ENCODE results near the gene ADGRE3. TPM values are rescaled to one million over a fixed set of nuclear protein-coding genes. Genes with fewer than 3 reads are reported as not detected.
"Not testable (repeated sequence)": the region's sequence is repeated elsewhere in the genome, so short reads cannot be mapped to it uniquely, and the experiment has no call there.

Gene ADGRE3
- total RNA-seq, 1 experiment from 2014 or later, result not detected

DNA sequence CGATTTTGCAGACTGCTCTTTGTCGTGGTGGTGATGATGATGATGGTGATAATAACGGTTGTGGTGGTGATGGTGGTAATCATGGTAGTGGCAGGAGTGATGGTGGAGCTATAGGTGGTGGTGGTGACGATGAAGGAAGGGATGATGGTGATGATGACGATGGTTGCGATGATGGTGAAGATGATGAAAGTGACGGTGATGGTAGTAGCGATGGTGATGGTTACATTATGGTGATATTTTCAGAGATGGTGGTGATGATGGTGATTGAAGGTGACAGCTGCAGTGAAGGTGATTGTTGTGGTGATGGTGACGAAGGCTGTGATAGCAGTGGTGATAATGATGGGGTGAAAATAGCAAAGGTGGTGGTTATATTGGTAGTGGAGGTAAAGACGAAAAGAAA lies 2.1 kb upstream of the ADGRE3 start:
- in situ Hi-C loops (cut with HindIII; ENCODE audit: low pct_unique_long_range_greater_than_20kb, low sequenced_read_pairs), result no loop called here
- no peak for DNase-seq (ENCODE audit: low read depth)

DNA sequence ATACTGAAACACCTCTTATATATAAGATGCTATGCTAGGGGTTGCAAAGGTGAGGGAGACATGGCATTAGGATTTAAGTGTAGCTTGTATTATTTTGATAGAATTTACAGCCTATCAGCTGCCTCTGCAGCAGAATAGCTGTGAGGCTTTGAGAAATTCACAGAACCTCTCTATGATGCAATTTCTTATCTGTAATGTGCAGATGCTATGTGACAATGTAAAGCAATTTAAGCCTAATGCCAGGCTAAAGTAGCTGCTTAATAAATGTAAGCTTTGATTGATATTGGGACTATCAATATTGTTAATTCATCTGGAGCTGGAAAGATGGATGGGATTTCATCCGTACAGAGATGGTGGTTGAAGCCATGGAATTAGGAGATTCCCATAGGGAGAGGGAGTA lies 1.6 kb downstream of the ADGRE3 start:
- DNase-seq (ENCODE audit: low read depth), result no peak
- in situ Hi-C loops (cut with HindIII; ENCODE audit: low pct_unique_long_range_greater_than_20kb, low sequenced_read_pairs), result no loop called here

DNA sequence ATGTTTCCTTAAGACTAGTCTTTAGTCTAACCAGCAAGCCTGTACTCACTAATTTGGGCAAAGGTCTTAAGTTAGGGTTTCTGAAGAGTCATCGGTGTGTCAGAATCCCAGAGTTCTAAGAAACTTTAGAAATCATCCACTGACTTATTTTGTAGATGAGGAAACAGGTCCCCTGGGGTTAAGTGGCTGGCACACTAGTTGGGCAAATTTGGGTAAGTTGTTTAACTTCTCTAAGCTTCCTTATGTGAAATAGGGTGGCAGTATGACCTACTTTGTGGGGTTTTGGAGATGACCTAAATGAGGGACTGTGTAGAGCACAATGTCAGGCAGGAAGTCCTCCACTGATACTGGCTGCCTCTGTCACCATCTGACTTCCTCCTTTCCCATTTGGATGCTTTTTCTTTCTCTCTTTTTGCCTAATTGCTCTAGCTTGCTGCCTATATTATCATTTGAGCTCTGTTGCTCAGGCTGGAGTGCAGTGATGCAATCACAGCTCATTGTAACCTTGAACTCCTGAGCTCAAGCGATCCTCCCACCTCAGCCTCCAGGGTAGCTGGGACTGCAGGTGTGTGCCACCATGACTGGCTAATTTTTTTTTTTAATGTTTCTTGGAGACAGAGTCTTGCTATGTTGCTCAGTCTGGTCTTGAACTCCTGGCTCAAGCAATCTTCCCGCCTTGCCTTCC lies 2.3 kb downstream of the ADGRE3 start:
- in situ Hi-C loops (cut with HindIII; ENCODE audit: low pct_unique_long_range_greater_than_20kb, low sequenced_read_pairs), result no loop called here
- DNase-seq (ENCODE audit: low read depth), result no peak

DNA sequence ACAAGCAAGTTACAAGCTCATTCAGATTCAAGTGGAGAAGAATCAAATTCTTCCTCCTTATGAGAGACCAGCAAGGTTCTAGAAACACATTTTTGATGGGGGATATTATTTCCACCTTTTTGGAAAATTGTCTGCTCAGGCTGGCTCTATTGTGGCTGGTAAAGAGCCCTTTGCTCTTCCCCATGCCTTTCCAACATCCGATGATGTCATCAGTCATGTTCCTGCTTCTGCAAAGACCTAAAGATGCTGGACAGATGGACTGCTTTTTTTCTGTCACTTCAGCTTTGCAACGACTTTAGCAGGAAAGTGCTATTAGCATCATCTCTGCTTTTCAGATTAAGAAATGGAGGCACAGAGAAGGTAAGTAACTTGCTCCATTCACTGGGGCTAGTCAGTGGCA lies 4.2 kb downstream of the ADGRE3 start:
- in situ Hi-C loops (cut with HindIII; ENCODE audit: low pct_unique_long_range_greater_than_20kb, low sequenced_read_pairs), result no loop called here

DNA sequence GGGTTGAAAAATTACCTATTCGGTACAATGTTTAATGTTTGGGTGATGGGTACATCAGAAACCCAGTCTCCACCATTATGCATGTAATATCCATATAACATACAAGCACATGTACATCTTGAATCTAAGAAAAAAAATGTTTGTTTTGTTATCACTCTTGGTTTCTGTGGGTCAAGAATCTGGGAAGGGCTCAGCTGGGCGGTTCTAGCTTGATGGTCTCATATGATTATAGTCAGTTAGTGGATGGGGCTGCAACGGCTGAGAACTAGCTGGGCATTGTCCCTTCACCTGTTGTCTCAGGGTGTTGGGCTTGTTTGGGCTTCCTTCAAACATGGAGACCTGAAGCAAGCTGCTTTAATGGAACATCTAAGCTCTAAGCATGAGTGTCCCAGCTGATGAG lies 4.7 kb downstream of the ADGRE3 start:
- DNase-seq (ENCODE audit: low read depth), result no peak
- in situ Hi-C loops (cut with HindIII; ENCODE audit: low pct_unique_long_range_greater_than_20kb, low sequenced_read_pairs), result no loop called here

More for the DNA sequence above, 4.2 kb downstream of the ADGRE3 start:
- no peak for DNase-seq (ENCODE audit: low read depth)

DNA sequence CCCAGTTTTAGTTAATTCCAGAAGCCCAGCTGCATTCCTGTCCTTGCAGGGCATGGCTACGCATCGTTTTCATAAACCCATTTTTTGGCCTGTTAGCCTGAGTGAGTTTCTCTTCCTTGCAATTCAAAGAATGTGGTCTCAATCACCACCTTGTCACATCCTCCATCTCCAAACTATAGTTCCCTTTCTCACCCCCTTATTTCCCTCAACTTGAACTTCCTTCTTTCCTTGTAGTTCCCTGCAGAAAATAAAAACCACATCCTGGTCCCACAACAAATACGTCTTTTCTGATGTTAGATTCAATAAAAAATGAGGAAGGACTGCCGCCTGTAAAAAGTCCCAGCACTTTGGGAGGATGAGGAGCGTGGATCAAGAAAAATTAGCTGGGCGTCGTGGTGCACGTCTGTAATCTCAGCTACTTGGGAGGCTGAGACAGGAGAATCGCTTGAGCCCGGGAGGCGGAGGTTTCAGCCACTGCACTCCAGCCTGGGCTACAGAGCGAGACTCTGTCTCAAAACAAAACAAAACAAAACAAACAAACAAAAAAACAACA lies 13.2 kb downstream of the ADGRE3 start:
- in situ Hi-C loops (cut with HindIII; ENCODE audit: low pct_unique_long_range_greater_than_20kb, low sequenced_read_pairs), result no loop called here
- no peak for DNase-seq (ENCODE audit: low read depth)

DNA sequence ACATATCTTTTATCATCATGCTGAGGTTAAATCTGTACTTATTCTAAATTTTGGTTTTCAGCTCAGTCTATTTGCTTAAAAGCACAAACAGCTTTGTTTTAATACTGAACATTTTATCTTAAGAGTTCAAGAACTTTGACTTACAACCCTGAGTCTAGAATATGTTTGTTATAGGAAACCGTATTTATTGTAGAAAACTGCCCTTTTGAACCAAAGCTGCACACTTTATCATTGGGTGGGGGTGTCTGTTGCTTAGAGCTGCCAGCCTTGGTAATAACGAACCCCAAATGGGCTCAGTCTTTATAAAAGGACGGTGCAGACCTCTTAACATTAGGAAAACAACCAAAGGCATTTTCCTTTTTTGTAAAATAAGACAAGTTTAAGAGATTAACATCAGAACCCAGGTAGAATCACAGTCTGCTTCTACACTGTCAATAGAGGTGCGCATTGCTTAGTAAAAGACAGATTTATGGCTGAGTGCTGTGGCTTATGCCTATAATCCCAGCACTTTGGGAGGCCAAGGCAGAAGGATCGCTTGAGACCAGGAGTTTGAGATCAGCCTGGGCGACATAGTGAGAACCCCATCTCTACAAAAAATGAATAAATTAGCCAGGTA lies 14.7 kb downstream of the ADGRE3 start:
- DNase-seq (ENCODE audit: low read depth), result no peak
- in situ Hi-C loops (cut with HindIII; ENCODE audit: low pct_unique_long_range_greater_than_20kb, low sequenced_read_pairs), result no loop called here

DNA sequence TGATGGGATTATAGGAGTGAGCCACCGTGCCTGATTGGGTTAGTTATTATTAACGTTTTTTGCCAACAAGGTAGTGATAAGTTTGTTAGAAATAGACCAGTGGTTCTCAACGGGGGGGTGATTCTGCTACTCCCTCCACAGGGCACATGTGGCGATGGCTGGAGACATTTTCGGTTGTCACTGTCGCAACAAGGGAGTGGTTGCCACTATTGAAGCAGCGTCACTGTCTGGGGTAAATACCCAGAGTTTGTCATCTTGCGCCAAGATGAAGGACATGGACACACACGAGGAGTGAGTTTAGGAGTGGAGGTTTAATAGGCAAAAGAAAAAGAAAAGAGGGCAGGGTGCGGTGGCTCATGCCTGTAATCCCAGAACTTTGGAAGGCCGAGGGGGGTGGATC lies 18.9 kb downstream of the ADGRE3 start:
- in situ Hi-C loops (cut with HindIII; ENCODE audit: low pct_unique_long_range_greater_than_20kb, low sequenced_read_pairs), result no loop called here
- DNase-seq (ENCODE audit: low read depth), result no peak

DNA sequence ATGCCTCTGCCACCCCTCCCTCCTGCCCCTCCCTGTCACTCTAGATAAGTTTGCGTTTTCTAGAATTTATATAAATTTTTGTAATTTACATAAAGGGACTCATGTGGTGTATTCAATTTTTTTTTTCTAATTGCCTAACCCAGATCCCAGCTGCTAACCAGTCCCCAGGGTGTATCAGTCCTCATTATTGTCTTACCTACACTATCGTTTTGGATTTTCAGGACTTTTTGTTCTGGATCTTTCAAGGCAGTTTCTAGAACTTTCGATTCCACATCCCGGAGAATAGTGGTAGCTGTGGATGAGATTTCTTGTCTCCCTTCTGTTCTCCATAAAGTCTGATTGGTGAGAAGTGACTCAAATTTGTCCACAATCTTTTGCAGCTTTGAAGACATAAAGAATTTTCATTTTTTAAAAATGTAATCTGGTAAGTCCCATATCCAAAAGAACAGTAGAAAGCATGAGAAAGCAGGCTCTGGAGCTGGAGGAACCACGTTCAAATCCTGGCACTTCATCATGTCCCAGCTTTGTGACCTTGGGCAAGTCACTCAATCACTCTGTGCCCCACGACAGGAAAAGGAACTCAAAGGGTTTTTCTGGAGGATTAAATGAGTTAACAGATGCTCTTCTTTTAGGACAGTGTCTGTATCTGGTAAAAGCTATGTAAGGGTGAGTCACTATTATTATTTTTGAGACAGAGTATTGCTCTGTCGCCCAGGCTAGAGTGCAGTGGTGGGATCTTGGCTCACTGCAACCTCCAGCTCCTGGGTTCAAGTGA lies 19.7 kb downstream of the ADGRE3 start:
- in situ Hi-C loops (cut with HindIII; ENCODE audit: low pct_unique_long_range_greater_than_20kb, low sequenced_read_pairs), result no loop called here

DNA sequence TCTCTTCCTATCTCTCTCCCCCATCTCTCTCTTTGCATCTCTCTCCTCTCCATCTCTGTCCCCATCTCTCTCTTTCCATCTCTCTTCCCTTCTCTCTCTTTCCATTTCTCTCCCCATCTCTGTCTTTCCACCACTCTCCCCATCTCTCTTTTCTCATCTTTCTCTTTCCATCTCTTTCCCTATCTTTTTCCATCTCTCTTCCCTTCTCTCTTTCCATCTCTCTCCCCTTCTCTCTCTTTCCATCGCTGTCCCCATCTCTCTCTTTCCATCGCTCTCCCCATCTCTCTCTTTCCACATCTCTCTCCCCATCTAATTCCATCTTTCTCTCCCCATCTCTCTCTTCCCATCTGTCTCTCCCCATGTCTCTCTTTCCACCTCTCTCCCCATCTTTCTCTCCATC lies 24.5 kb downstream of the ADGRE3 start:
- DNase-seq (ENCODE audit: low read depth), result no peak
- in situ Hi-C loops (cut with HindIII; ENCODE audit: low pct_unique_long_range_greater_than_20kb, low sequenced_read_pairs), result no loop called here

More for the DNA sequence above, 19.7 kb downstream of the ADGRE3 start:
- DNase-seq (ENCODE audit: low read depth), result no peak

DNA sequence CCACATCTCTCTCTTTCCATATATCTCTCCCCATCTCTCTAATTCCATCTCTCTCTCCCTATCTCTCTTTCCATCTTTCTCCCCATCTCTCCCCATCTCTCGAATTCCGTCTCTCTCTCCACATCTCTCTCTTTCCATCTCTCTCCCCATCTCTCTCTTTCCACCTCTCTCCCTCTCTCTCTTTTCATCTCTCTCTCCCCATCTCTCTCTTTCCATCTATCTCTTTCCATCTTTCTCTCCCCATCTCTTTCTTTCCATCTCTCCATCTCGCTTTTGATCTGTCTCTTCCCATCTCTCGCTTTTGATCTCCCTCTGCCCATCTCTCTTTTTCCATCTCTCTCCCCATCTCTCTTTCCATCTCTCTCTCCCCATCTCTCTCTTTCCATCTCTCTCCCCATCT lies 25.6 kb downstream of the ADGRE3 start:
- no peak for DNase-seq (ENCODE audit: low read depth)
- in situ Hi-C loops (cut with HindIII; ENCODE audit: low pct_unique_long_range_greater_than_20kb, low sequenced_read_pairs), result no loop called here

DNA sequence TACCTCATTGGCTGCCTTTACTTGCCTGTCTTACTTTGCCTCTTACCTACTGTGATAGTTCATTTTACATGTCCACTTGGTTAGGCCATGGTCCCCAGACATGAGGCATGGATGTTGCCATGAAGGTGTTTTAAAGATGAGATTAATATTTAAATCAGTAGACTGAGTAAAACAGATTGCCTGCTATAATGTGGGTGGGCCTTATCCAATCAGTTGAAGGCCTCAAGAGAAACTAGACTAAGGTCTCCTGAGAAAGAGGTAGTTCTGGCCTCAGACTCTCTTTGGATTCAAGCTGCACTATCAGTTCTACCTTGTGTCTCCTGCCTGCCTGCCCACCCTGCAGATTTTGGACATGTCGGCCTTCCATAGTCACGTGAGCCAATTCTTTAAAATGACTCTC lies 26.1 kb downstream of the ADGRE3 start:
- DNase-seq (ENCODE audit: low read depth), result no peak
- in situ Hi-C loops (cut with HindIII; ENCODE audit: low pct_unique_long_range_greater_than_20kb, low sequenced_read_pairs), result no loop called here

DNA sequence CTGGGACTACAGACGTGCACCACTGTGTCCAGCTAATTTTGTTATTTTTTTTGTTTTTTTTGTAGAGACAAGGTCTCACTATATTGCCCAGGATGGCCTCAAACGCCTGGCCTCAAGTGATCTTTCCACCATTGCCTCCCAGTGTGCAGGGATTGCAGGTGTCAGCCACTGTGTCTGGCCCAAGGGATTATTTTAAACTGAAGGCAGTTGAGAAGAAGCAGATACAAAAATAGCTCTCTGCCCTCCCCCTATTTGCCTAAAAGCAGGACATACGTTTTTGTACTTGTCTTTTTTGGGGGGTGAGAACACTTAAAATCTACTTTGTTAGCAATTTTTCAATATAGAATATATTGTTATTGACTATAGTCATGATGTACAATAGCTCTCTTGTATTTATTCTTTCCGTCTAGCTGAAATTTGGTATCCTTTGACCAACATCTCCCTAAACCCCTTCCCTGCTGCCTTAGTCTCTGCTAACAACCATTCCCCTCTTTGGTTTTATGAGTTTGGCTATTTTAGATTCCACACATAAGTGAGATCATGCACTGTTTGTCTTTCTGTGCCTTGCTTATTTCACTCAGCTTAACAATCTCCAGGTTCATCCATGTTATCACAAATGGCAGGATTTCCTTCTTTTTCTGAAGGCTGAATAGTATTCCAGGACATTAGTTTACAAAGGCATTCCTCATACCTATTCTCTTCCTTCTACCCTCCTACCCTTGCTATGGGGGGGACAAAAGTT lies 34.9 kb downstream of the ADGRE3 start:
- in situ Hi-C loops (cut with HindIII; ENCODE audit: low pct_unique_long_range_greater_than_20kb, low sequenced_read_pairs), result no loop called here
- DNase-seq (ENCODE audit: low read depth), result no peak

DNA sequence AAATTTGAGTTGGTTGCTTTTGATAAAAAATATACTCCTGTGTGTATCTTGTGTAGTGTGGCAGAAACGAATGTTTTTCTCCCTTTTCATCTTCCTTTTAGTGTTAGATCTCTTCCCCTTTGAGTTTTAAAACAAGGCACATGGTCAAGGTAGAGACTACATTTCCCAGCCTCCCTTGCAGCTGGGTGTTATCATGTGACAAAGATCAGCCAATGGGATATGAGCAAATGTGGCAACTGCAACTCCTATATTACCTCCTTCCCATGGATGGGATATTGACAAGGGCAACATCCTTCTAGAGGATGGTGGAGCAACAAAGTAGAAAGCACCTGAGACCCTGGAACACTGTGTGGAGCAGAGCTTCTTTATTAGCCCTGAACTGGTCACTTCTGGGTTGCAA lies 42.4 kb downstream of the ADGRE3 start:
- in situ Hi-C loops (cut with HindIII; ENCODE audit: low pct_unique_long_range_greater_than_20kb, low sequenced_read_pairs), result no loop called here
- DNase-seq (ENCODE audit: low read depth), result peak; percentile 26

DNA sequence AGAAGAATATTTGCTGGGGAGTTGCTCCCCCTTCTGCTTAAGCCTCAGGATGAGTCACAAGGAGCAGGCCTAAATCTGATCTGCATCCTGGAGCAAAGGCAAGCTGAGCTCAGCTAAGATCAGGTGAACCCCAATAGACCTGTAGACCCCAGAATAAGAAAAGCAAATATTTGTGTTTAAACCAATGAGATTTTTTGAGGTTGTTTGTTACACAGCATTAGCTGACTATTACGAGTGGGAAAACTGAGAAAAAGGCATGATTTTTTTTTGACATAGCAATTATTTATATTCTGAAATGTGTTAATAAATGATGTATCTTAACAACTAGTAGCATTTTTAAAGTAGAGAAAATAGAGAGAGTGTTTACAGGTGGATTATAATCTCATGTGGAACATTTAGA lies 45.1 kb downstream of the ADGRE3 start:
- DNase-seq (ENCODE audit: low read depth), result no peak
- in situ Hi-C loops (cut with HindIII; ENCODE audit: low pct_unique_long_range_greater_than_20kb, low sequenced_read_pairs), result no loop called here

DNA sequence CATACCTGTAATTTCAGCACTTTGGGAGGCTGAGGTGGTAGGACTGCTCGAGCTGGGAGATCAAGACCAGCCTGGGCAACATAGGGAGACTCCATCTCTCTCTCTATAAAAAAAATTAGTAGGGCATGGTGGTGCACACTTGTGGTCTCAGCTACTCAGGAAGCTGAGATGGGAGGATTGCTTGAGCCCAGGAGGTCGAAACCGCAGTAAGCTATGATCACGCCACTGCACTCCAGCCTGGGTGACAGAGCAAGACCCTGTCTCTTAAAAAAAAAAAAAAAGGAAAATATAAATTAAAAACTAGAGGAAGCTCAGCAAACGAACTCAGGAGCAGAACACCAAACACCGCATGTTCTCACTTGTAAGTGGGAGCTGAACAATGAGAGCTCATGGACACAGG lies 50.2 kb downstream of the ADGRE3 start:
- in situ Hi-C loops (cut with HindIII; ENCODE audit: low pct_unique_long_range_greater_than_20kb, low sequenced_read_pairs); DNase-seq (ENCODE audit: low read depth): not testable (repeated sequence)

DNA sequence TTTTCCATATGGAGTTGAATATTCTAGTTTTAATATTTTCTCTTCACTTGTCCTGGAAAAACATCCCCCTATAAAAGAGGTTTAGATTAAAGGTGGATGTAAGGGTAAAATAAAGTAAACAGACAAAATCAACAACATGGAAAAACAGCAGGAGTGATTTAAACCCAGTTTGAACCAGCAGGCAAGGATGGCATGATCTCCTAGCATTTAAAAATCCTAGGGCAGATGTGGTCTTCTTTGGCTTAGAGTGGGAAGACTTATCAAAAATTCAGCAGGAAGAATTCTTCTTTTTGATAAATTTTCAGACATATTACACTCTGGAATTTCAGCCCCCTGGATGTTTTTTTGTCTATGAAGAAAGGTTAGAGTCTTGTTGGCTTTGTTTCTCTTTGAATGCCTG lies 55.2 kb downstream of the ADGRE3 start:
- in situ Hi-C loops (cut with HindIII; ENCODE audit: low pct_unique_long_range_greater_than_20kb, low sequenced_read_pairs), result no loop called here
- DNase-seq (ENCODE audit: low read depth), result no peak

DNA sequence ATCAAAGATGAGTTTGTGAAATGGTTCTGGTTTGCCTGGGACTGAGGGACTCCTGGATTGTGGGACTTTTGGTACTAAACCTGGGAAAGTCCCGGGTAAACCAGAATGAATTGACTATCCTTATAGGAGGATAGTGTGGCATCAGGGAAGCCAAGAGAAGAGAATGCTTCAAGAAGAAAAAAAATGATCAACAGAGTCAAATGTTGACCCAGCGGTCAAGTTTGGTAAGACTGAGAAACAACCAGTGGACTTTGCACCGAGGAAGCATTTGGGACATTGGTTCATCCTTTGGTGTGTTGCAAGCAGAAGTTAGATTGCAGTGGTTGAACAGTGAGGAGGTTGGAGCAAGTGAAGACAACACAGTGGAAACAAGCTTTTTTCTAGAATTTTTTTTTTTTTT lies 58.2 kb downstream of the ADGRE3 start:
- no peak for DNase-seq (ENCODE audit: low read depth)
- in situ Hi-C loops (cut with HindIII; ENCODE audit: low pct_unique_long_range_greater_than_20kb, low sequenced_read_pairs), result no loop called here

DNA sequence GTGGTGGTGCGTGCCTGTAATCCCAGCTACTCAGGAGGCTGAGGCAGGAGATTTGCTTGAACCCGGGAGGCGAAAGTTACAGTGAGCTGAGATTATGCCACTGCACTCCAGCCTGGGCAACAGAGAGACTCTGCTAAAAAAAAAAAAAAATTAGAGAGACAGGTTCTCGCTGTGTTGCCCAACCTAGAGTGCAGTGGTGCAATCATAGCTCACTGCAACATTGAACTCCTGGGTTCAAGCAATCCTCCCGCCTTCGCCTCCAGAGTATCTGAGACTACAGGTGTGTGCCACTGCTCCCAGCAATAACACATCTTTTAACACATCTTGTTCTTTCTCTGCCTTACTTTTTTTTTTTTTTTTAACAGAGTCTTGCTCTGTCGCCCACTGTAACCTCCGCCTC lies 59.0 kb downstream of the ADGRE3 start:
- no peak for DNase-seq (ENCODE audit: low read depth)
- in situ Hi-C loops (cut with HindIII; ENCODE audit: low pct_unique_long_range_greater_than_20kb, low sequenced_read_pairs), result no loop called here
